Suprapubic skin (tissue), 4 donors: Measurements from ENCODE around the gene GRIN2A. TPM values are rescaled to one million over a fixed set of nuclear protein-coding genes. Genes with fewer than 3 reads are reported as not detected.

Experiments used
- DNase-seq, 2 donors: peaks; one replicate each; pipeline ENCODE4 v3.0.0-alpha.2; 2019; ENCODE audit warnings: low spot score in 2 of 2
- H3K27ac ChIP-seq: fragments of 200-600 bp; sonication (generic); one replicate; pipeline ENCODE4 v1.5.1; 2019
- H3K27me3 ChIP-seq: fragments of 200-600 bp; sonication (generic); one replicate; pipeline ENCODE4 v1.5.1; 2019
- H3K36me3 ChIP-seq: fragments of 200-600 bp; sonication (generic); one replicate; pipeline ENCODE4 v1.5.1; 2019
- H3K4me1 ChIP-seq: fragments of 200-600 bp; sonication (generic); one replicate; pipeline ENCODE4 v1.5.1; 2019
- H3K4me3 ChIP-seq: fragments of 200-600 bp; sonication (generic); one replicate; pipeline ENCODE4 v1.5.1; 2019; ENCODE audit warnings: mild to moderate bottlenecking
- H3K9me3 ChIP-seq: fragments of 200-600 bp; sonication (generic); one replicate; pipeline ENCODE4 v1.5.1; 2019
- CTCF ChIP-seq, 2 donors: fragments of 200-600 bp in 1 of 2; fragments of 450-650 bp in 1 of 2; sonication (generic) in 1 of 2; IDR thresholded peaks; one replicate each; pipeline ENCODE4 v1.5.1; 2016 to 2019; ENCODE audit warnings: antibody characterized with exemption in 2 of 2, mild to moderate bottlenecking in 1 of 2, moderate library complexity in 1 of 2
- EP300 ChIP-seq: sonication (generic); formaldehyde crosslinking; IDR thresholded peaks from one replicate; pipeline ENCODE4 v1.6.1; 2017; ENCODE audit warnings: antibody characterized with exemption
- POLR2A ChIP-seq, 2 donors: fragments of 450-650 bp; IDR thresholded peaks; one replicate each; pipeline ENCODE4 v1.6.1; 2017; ENCODE audit warnings: antibody characterized with exemption in 2 of 2, mild to moderate bottlenecking in 2 of 2, moderate library complexity in 2 of 2
- POLR2AphosphoS5 ChIP-seq, 3 donors: sonication (generic); formaldehyde crosslinking; IDR thresholded peaks; one replicate each; pipeline ENCODE4 v1.6.1; 2017; ENCODE audit warnings: antibody characterized with exemption in 3 of 3
- WGBS: methylation state at CpG from one replicate; pipeline ENCODE4 v1.1.5; 2018; 5-methylcytosine and 5-hydroxymethylcytosine counted together
- total RNA-seq, 4 donors: library from RNA; depleted of rRNA; stranded (reverse); fragments of >200 nt; gene quantifications; one replicate each; pipeline ENCODE4 v1.1.0, GENCODE V29; 2016

GRIN2A gene
- total RNA-seq, 4 donors from 2014 or later: 0.08 to 5.4 (median 1.3) TPM

DNA sequence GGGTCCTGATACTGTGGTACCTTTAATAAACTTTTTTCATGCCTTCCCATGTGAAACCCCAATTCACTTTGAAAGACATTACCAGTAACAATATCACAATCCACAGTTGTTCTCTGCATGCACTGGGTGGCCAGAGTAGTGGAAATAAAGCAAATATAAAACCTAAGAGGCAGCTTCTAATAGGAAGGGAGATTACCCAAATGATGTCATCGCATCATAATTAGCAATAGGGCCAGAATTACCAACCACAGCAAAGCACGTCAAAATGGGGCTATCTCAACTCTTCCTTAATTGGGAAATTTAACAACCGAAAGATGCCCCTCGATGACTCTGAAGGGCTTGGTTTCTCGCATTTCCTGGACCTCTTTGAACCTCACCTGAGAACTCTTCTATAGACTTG lies 224.8 kb downstream of the GRIN2A start:
- no peak for DNase-seq
- H3K36me3 ChIP-seq: no peaks in the 10 kb centered on the region
- H3K4me3 ChIP-seq: no peak overlapping the region
- no peak overlapping the region for H3K27ac ChIP-seq
- no peak for TF ChIP-seq POLR2AphosphoS5 (IDR thresholded peaks at IDR 0.05)
- no peak for TF ChIP-seq POLR2A (IDR thresholded peaks at IDR 0.05)
- no peak for TF ChIP-seq EP300
- no peak for TF ChIP-seq CTCF (IDR thresholded peaks at IDR 0.05)
- 86% methylated on average over 5 of the region's 5 CpGs for WGBS
- no peaks in the 10 kb centered on the region for H3K4me1 ChIP-seq
- H3K27me3 ChIP-seq: peaks cover 4% of the 10 kb centered on the region
- H3K9me3 ChIP-seq: no peaks in the 10 kb centered on the region

DNA sequence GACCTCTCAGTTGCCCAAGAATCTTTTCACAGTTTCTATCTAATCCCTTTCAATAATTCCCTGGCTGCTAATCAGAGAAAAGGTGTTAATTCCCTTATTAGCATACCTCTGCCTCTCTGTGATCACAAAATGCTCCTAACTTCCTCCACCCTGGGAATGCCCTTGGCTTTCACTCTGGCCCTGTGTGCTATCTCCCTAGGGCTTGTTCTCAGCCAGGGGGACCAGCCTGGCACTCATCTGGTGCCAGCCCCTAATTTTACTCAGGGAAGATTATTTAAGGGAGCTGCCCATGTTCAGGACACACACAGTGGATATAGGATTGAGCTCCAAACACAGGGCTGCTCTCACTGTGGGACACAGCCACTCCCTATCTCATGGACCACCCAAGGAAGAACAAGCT lies 225.2 kb downstream of the GRIN2A start:
- no peak for TF ChIP-seq POLR2AphosphoS5 (IDR thresholded peaks at IDR 0.05)
- no peak for TF ChIP-seq CTCF (IDR thresholded peaks at IDR 0.05)
- TF ChIP-seq POLR2A (IDR thresholded peaks at IDR 0.05): no peak
- TF ChIP-seq EP300: no peak
- H3K9me3 ChIP-seq: no peaks in the 10 kb centered on the region

DNA sequence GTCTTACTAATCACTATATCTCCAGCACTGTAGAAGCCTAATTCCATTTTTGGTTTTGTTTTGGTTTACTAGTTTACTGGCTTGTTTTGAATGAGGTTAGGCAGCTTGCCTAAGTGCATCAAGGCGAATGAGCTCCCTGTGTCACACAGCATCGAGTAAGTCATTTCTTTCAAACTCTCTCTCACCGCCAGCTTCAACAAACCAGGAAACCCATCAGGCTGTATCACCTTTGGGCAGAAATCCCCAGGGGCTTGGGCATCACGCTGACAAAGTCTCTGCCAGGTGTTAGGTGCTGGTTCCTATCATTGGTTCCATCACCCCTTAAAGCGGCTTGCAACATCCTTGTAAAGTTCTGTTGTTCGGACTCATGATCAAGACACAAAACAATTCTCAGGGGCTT lies 226.6 kb downstream of the GRIN2A start:
- no peaks in the 10 kb centered on the region for H3K9me3 ChIP-seq
- no peak overlapping the region for H3K27ac ChIP-seq
- no peak overlapping the region for H3K4me3 ChIP-seq
- H3K27me3 ChIP-seq: peaks cover 4% of the 10 kb centered on the region
- no peak for DNase-seq
- no peaks in the 10 kb centered on the region for H3K36me3 ChIP-seq
- WGBS: 77% methylated on average over 6 of the region's 6 CpGs
- TF ChIP-seq POLR2AphosphoS5 (IDR thresholded peaks at IDR 0.05): no peak
- TF ChIP-seq POLR2A (IDR thresholded peaks at IDR 0.05): no peak
- no peak for TF ChIP-seq CTCF (IDR thresholded peaks at IDR 0.05)
- no peak for TF ChIP-seq EP300
- H3K4me1 ChIP-seq: no peaks in the 10 kb centered on the region

More for the DNA sequence above, 225.2 kb downstream of the GRIN2A start:
- no peak for DNase-seq
- H3K4me3 ChIP-seq: no peak overlapping the region
- H3K27ac ChIP-seq: no peak overlapping the region
- H3K36me3 ChIP-seq: no peaks in the 10 kb centered on the region
- no peaks in the 10 kb centered on the region for H3K4me1 ChIP-seq
- peaks cover 4% of the 10 kb centered on the region for H3K27me3 ChIP-seq

GRCh38 chr16:9953908-9954570 lies 228.2 kb downstream of the GRIN2A start:
- no peak overlapping the region for H3K4me3 ChIP-seq
- H3K4me1 ChIP-seq: no peaks in the 10 kb centered on the region
- no peaks in the 10 kb centered on the region for H3K9me3 ChIP-seq
- DNase-seq: no peak
- TF ChIP-seq EP300 (no peak), POLR2AphosphoS5 (IDR thresholded peaks at IDR 0.05) (no peak), POLR2A (IDR thresholded peaks at IDR 0.05) (no peak), CTCF (IDR thresholded peaks at IDR 0.05) (no peak)
- no peak overlapping the region for H3K27ac ChIP-seq
- WGBS: 42% methylated on average over 7 of the region's 7 CpGs
- peaks cover 4% of the 10 kb centered on the region for H3K27me3 ChIP-seq
- no peaks in the 10 kb centered on the region for H3K36me3 ChIP-seq

DNA sequence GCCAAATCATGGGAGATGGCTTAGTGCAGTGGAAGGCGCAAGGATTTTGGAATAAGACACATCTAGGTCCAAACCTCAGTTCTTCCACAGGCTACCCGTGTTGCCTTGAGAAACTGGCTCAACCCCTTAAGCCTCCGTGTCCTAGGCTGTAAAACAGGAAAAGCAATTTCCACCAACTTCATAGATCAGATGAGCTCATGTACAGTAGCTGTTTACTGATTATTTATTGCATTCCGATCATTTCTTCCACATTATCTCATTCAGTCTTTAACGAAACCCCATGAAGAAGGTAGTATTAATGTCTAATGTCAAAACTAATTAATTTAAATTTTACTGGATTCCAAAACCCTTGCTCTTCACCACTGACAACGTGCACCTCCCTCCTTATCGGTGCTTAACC lies 231.6 kb downstream of the GRIN2A start:
- WGBS: 42% methylated on average over 7 of the region's 7 CpGs
- Histone ChIP-seq H3K9me3 (no peaks in the 10 kb centered on the region), H3K27me3 (no peaks in the 10 kb centered on the region), H3K4me1 (no peaks in the 10 kb centered on the region), H3K4me3 (no peak overlapping the region), H3K27ac (no peak overlapping the region), H3K36me3 (no peaks in the 10 kb centered on the region)
- DNase-seq: no peak
- TF ChIP-seq POLR2AphosphoS5 (IDR thresholded peaks at IDR 0.05): no peak
- TF ChIP-seq CTCF (IDR thresholded peaks at IDR 0.05): no peak
- TF ChIP-seq POLR2A (IDR thresholded peaks at IDR 0.05): no peak
- no peak for TF ChIP-seq EP300
